ENCODE measurements around the gene SHC2. TPM values are rescaled to one million over a fixed set of nuclear protein-coding genes. Genes with fewer than 3 reads are reported as not detected.
"Not testable (repeated sequence)": the region's sequence is repeated elsewhere in the genome, so short reads cannot be mapped to it uniquely, and the experiment has no call there.

Gene SHC2
- total RNA-seq, 2 donors from 2014 or later, result 119 to 137 TPM

- Histone ChIP-seq H3K27me3 (peaks cover 0 to 6% of the 10 kb centered on the region in 2 donors), H3K27ac (no peak overlapping the region), H3K4me3 (no peak overlapping the region), H3K4me1 (no peaks in the 10 kb centered on the region), H3K9me3 (no peaks in the 10 kb centered on the region), H3K36me3 (replicated peaks in 1 of 2; ENCODE audit: insufficient read depth in 1 of 2, low read depth in 2 of 2) (no peaks in the 10 kb centered on the region)
- DNase-seq, result no peak
- intact Hi-C loops (cut with DNase I), result no loop called here
- ATAC-seq, result no peak
- TF ChIP-seq CTCF (IDR thresholded peaks at IDR 0.05) (no peak), POLR2A (IDR thresholded peaks at IDR 0.05) (no peak)
- 59% methylated on average over 18 to 19 of the region's 19 CpGs for WGBS, 2 donors
These were observed 77.8 kb downstream of the SHC2 start for GRCh38 chr19:383040-383439.

DNA sequence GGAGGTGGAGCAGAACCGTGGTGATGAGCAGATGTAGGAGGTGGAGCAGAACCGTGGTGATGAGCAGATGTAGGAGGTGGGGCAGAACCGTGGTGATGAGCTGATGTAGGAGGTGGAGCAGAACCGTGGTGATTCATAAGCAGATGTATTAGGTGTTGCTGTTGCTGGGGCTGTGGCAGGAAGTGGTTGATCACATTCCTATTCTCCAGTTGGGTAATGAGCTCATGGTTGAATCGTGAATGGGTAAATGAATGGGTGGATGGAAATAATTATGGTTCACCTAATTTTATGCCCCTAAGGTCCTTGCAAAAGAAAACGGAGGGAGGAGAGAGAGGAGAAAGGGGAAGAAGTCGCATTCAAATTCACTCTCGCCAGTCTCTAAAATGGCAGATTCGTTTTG is 78.3 kb downstream of the SHC2 start:
- H3K27ac ChIP-seq; H3K4me1 ChIP-seq; H3K9me3 ChIP-seq; intact Hi-C loops (cut with DNase I); ATAC-seq; H3K27me3 ChIP-seq; DNase-seq; H3K36me3 ChIP-seq (replicated peaks in 1 of 2; ENCODE audit: insufficient read depth in 1 of 2, low read depth in 2 of 2); H3K4me3 ChIP-seq: not testable (repeated sequence)
- WGBS, 2 donors, result 47 to 50% methylated on average over 9 of the region's 9 CpGs

DNA sequence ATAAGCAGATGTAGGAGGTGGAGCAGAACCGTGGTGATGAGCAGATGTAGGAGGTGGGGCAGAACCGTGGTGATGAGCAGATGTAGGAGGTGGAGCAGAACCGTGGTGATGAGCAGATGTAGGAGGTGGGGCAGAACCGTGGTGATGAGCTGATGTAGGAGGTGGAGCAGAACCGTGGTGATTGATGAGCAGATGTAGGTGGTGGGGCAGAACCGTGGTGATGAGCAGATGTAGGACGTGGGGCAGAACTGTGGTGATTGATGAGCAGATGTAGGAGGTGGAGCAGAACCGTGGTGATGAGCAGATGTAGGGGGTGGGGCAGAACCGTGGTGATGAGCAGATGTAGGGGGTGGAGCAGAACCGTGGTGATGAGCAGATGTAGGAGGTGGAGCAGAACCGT is 78.9 kb downstream of the SHC2 start:
- DNase-seq, result not testable (repeated sequence)
- 49 to 54% methylated on average over 11 of the region's 11 CpGs for WGBS, 2 donors

DNA sequence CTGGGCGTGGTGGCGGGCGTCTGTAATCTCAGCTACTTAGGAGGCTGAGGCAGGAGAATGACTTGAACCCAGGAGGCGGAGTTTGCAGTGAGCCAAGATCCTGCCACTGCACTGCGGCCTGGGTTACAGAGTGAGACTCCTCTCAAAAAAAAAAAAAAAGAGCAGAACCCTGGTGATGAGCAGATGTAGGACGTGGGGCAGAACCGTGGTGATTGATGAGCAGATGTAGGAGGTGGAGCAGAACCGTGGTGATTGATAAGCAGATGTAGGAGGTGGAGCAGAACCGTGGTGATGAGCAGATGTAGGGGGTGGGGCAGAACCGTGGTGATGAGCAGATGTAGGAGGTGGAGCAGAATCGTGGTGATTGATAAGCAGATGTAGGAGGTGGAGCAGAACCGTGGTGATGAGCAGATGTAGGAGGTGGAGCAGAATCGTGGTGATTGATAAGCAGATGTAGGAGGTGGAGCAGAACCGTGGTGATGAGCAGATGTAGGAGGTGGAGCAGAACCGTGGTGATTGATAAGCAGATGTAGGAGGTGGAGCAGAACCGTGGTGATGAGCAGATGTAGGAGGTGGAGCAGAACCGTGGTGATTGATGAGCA is 80.1 kb downstream of the SHC2 start:
- H3K36me3 ChIP-seq (replicated peaks in 1 of 2; ENCODE audit: insufficient read depth in 1 of 2, low read depth in 2 of 2); H3K4me3 ChIP-seq; DNase-seq; intact Hi-C loops (cut with DNase I); ATAC-seq; H3K9me3 ChIP-seq; H3K4me1 ChIP-seq; H3K27ac ChIP-seq: not testable (repeated sequence)
- WGBS, 2 donors, result 45 to 57% methylated on average over 14 to 16 of the region's 17 CpGs
- H3K27me3 ChIP-seq, result peaks cover 0 to 12% of the 10 kb centered on the region in 2 donors

More for the DNA sequence above, 78.9 kb downstream of the SHC2 start:
- H3K27ac ChIP-seq; H3K27me3 ChIP-seq; ATAC-seq; H3K4me3 ChIP-seq; H3K4me1 ChIP-seq; intact Hi-C loops (cut with DNase I); H3K9me3 ChIP-seq; H3K36me3 ChIP-seq (replicated peaks in 1 of 2; ENCODE audit: insufficient read depth in 1 of 2, low read depth in 2 of 2): not testable (repeated sequence)

GRCh38 chr19:379796-380195 is 81.0 kb downstream of the SHC2 start:
- ATAC-seq, result no peak

GRCh38 chr19:378706-379105 is 82.1 kb downstream of the SHC2 start:
- ATAC-seq, result no peak
- no peaks in the 10 kb centered on the region for H3K9me3 ChIP-seq
- H3K27me3 ChIP-seq, result peaks cover 0 to 11% of the 10 kb centered on the region in 2 donors
- H3K4me3 ChIP-seq, result no peak overlapping the region
- intact Hi-C loops (cut with DNase I), result no loop called here
- H3K27ac ChIP-seq, result no peak overlapping the region
- H3K4me1 ChIP-seq, result no peaks in the 10 kb centered on the region
- WGBS, 2 donors, result 56 to 59% methylated on average over 4 to 14 of the region's 14 CpGs
- TF ChIP-seq POLR2A (IDR thresholded peaks at IDR 0.05) (no peak), CTCF (IDR thresholded peaks at IDR 0.05) (no peak)
- DNase-seq, result no peak
- H3K36me3 ChIP-seq (replicated peaks in 1 of 2; ENCODE audit: insufficient read depth in 1 of 2, low read depth in 2 of 2), result no peaks in the 10 kb centered on the region

More at GRCh38 chr19:379796-380195, 81.0 kb downstream of the SHC2 start:
- no peak for TF ChIP-seq CTCF (IDR thresholded peaks at IDR 0.05)
- no peak for TF ChIP-seq POLR2A (IDR thresholded peaks at IDR 0.05)
- peaks cover 0 to 16% of the 10 kb centered on the region in 2 donors for H3K27me3 ChIP-seq
- WGBS, 2 donors, result 72 to 84% methylated on average over 9 to 16 of the region's 16 CpGs
- H3K36me3 ChIP-seq (replicated peaks in 1 of 2; ENCODE audit: insufficient read depth in 1 of 2, low read depth in 2 of 2), result no peaks in the 10 kb centered on the region
- H3K4me3 ChIP-seq, result no peak overlapping the region
- no peaks in the 10 kb centered on the region for H3K4me1 ChIP-seq
- no peaks in the 10 kb centered on the region for H3K9me3 ChIP-seq
- intact Hi-C loops (cut with DNase I), result no loop called here
- H3K27ac ChIP-seq, result no peak overlapping the region
- no peak for DNase-seq

All from body of pancreas (tissue), 4 donors.